ENCODE data around the gene GBF1. TPM values are rescaled to one million over a fixed set of nuclear protein-coding genes. Genes with fewer than 3 reads are reported as not detected.
"Not testable (repeated sequence)": the region's sequence is repeated elsewhere in the genome, so short reads cannot be mapped to it uniquely, and the experiment has no call there.

Gene GBF1
- total RNA-seq, 2 donors from 2014 or later, result 63.2 to 65.3 TPM

DNA sequence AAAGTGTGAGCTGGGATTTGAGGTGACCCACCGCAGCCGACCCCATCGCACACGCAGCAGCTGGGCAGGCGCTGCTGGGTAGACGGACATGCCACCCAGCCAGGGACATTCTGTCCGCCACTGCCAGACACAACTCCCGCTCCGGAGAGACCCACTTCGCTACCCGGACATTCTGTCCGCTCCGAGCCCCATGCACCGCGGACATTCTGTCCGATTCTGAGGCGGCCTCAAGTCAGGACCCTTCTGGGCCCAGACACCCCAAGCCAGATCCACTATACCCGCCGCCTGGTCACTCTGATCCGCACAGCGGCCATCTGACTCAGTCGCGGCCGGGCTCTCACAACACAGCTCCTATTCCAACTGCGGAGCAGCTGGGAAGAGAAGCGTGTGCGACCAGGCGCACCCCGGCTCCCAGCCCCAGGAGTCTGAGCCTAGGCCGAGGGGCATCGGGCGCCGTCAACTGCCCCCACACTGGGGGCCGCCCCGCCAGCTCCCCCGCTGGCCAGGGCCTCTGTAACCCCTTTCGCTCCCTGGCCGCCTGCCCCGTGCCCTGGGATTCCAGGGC is 4.8 kb upstream of the GBF1 start:
- ATAC-seq, result no peak
- Mint-ChIP-seq H3K27me3 (peaks cover 42 to 43% of the 10 kb centered on the region in 2 donors), H3K36me3 (no peaks in the 10 kb centered on the region), H3K4me3 (peak overlapping the region; percentile 95), H3K27ac (no peak overlapping the region), H3K9me3 (no peaks in the 10 kb centered on the region), H3K4me1 (ENCODE audit: low read depth in 2 of 2) (peaks cover 13 to 19% of the 10 kb centered on the region in 2 donors)
- DNase-seq (ENCODE audit: low spot score), result no peak

DNA sequence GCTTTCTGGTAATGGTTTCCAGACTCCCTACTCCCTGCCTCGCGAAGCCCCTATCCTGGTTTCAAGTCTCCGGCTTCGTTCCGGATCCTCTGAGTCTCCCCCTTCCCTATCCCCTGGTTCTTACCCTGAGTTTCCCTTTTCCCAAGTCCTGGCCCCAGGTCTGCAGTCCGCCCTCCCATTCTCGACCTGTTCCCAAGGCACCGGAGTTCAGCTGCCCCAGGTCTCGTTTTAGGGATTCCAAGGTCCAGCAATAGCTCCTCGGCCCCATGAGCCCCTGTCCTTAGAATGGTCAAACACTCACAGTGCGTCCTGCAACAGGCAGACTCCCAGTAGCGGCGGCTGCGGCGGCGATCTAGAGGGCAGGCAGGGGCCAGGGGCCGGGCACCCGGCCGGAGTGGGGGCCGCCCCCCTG is 4.3 kb upstream of the GBF1 start:
- ATAC-seq (no peak), DNase-seq (ENCODE audit: low spot score) (no peak)
- peaks cover 14 to 20% of the 10 kb centered on the region in 2 donors for H3K4me1 Mint-ChIP-seq (ENCODE audit: low read depth in 2 of 2)
- H3K4me3 Mint-ChIP-seq, result peak overlapping the region; percentile 95
- peaks cover 37 to 38% of the 10 kb centered on the region in 2 donors for H3K27me3 Mint-ChIP-seq
- H3K36me3 Mint-ChIP-seq, result no peaks in the 10 kb centered on the region
- no peaks in the 10 kb centered on the region for H3K9me3 Mint-ChIP-seq
- no peak overlapping the region for H3K27ac Mint-ChIP-seq

- H3K4me3 Mint-ChIP-seq, result peak within 1 kb of the TSS; percentile 95
- peaks cover 19 to 25% of the 10 kb centered on the region in 2 donors for H3K4me1 Mint-ChIP-seq (ENCODE audit: low read depth in 2 of 2)
- no peak within 1 kb of the TSS for H3K27ac Mint-ChIP-seq
- peak; percentile 95 for DNase-seq (ENCODE audit: low spot score)
- H3K36me3 Mint-ChIP-seq, result no peaks in the 10 kb centered on the region
- peaks cover 32 to 33% of the 10 kb centered on the region in 2 donors for H3K27me3 Mint-ChIP-seq
- H3K9me3 Mint-ChIP-seq, result no peaks in the 10 kb centered on the region
- ATAC-seq, result peak; percentile 83 to 88
These were observed 3.8 kb upstream of the GBF1 start, which contains the start of gene PITX3 for GRCh38 chr10:102241444-102242117. PITX3 (minus strand) TSS chr10:102241512; CDS start chr10:102232080, 9,432 bp downstream.

DNA sequence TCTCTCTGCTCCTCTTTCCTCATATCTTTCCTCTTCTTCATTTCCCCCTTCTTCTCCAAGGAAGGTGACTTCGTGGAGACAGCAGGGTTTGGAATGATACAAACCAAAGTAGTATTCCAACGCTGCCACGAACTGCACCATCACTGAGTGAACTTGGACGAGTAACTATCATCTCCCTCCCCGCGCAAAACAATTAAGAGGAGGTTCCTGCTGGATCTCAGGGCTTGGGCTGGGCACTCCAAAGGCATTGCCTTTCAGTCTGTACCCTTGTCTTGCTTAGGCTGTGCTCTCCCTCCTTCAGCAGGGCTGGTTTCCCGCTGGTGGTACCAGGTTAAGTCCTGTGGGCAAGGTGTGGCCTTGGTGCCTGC is 3.2 kb upstream of the GBF1 start:
- Mint-ChIP-seq H3K4me3 (peak overlapping the region; percentile 95), H3K9me3 (no peaks in the 10 kb centered on the region), H3K27ac (no peak overlapping the region), H3K4me1 (ENCODE audit: low read depth in 2 of 2) (peaks cover 24 to 31% of the 10 kb centered on the region in 2 donors), H3K36me3 (no peaks in the 10 kb centered on the region), H3K27me3 (peaks cover 26 to 28% of the 10 kb centered on the region in 2 donors)
- ATAC-seq (no peak), DNase-seq (ENCODE audit: low spot score) (no peak)

GRCh38 chr10:102243309-102243708 is 2.0 kb upstream of the GBF1 start:
- H3K4me1 Mint-ChIP-seq (ENCODE audit: low read depth in 2 of 2), result peaks cover 33 to 43% of the 10 kb centered on the region in 2 donors
- H3K9me3 Mint-ChIP-seq, result no peaks in the 10 kb centered on the region
- H3K4me3 Mint-ChIP-seq, result peak overlapping the region; percentile 30
- DNase-seq (ENCODE audit: low spot score) (no peak), ATAC-seq (no peak)
- no peak overlapping the region for H3K27ac Mint-ChIP-seq
- H3K27me3 Mint-ChIP-seq, result peaks cover 22 to 24% of the 10 kb centered on the region in 2 donors
- peaks cover 4% of the 10 kb centered on the region for H3K36me3 Mint-ChIP-seq

DNA sequence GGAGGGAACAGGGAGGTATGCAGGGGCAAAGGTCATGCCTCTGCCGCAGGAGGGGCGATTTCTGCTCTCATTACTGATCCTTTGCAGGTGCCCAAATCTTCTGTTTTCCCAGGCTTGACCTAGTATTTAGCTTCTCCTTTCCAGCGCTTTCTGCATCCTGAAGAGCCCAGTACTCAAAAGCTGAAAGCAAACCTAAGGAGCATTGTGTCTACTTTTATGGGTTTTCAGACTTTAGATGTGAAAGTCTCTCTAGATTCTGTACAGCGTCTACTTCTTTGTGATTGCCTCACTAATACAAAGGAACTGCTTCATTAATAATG is 560 bp downstream of the GBF1 start:
- Mint-ChIP-seq H3K4me1 (ENCODE audit: low read depth in 2 of 2) (peaks cover 33 to 43% of the 10 kb centered on the region in 2 donors), H3K27ac (peak overlapping the region; percentile 82 to 95), H3K9me3 (no peaks in the 10 kb centered on the region), H3K27me3 (peaks cover 8 to 15% of the 10 kb centered on the region in 2 donors), H3K36me3 (peaks cover 4% of the 10 kb centered on the region), H3K4me3 (peak overlapping the region; percentile 80)
- ATAC-seq, result no peak
- DNase-seq (ENCODE audit: low spot score), result no peak

DNA sequence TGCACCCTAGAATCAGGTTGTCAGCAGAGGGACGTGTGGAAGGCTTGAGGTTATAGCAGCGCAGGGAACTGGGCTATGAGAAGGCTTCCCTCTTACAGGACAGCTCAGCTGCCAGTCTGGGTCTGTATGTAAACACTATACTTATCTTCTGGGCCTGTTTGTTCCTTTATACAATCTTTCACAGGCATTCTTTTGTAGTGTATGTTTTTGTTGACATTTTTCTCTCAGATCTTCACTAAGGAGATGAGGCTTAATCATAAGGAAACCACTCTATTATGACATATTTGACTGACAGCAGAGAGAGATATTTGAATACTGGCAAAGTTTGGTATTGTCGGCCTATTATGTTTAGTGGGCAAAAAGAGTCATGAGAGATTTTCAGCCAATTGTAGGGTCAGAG is 929 bp downstream of the GBF1 start:
- ATAC-seq, result no peak
- Mint-ChIP-seq H3K27ac (peak overlapping the region; percentile 82 to 95), H3K4me1 (ENCODE audit: low read depth in 2 of 2) (peaks cover 33 to 43% of the 10 kb centered on the region in 2 donors), H3K4me3 (peak overlapping the region; percentile 80), H3K36me3 (peaks cover 4% of the 10 kb centered on the region), H3K27me3 (peaks cover 6 to 15% of the 10 kb centered on the region in 2 donors), H3K9me3 (no peaks in the 10 kb centered on the region)
- no peak for DNase-seq (ENCODE audit: low spot score)

DNA sequence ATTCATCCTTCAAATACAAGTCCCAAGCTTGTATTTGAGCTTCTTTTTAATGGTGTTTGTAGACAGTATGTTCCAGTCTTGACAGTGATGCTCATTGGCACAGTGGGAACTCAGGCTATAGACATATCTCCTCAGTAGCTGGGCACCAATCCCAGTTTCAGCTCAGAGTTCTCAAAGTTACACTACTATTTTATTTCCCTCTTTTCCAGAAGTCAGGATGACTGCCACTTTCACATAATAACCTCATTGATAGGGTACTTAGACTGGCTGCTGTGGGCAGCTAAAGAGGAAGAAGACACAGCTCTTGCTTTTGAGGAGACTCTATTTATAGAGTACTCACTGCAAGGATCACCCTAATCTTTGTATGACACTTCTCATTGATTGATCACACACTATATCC is 2.4 kb downstream of the GBF1 start:
- DNase-seq (ENCODE audit: low spot score), result no peak
- H3K27me3 Mint-ChIP-seq, result peaks cover 3 to 6% of the 10 kb centered on the region in 2 donors
- peaks cover 29 to 36% of the 10 kb centered on the region in 2 donors for H3K4me1 Mint-ChIP-seq (ENCODE audit: low read depth in 2 of 2)
- H3K9me3 Mint-ChIP-seq, result no peaks in the 10 kb centered on the region
- peaks cover 4% of the 10 kb centered on the region for H3K36me3 Mint-ChIP-seq
- H3K27ac Mint-ChIP-seq, result peak overlapping the region; percentile 22 to 43
- no peak for ATAC-seq
- H3K4me3 Mint-ChIP-seq, result peak overlapping the region; percentile 80

DNA sequence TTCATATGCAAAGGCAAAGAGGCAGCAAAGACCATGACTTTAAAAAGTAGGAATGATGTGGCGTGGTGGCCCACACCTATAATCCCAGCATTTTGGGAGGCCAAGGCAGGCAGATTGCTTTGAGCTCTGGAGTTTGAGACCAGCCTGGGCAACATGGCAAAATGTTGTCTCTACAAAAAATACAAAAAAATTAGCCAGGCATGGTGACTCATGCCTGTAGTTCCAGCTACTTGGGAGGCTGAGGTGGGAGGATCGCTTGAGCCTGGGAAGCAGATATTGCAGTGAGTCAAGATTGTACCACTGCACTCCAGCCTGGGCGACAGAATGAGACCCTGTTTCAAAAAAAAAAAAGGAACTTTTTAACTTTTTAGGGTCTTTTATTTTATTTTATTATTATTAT is 7.2 kb downstream of the GBF1 start:
- H3K27ac Mint-ChIP-seq, ATAC-seq: not testable (repeated sequence)

GRCh38 chr10:102254426-102254825 is 9.1 kb downstream of the GBF1 start:
- ATAC-seq, result no peak
- Mint-ChIP-seq H3K36me3 (peaks cover 2% of the 10 kb centered on the region), H3K4me1 (ENCODE audit: low read depth in 2 of 2) (peaks cover 0 to 14% of the 10 kb centered on the region in 2 donors), H3K27ac (no peak overlapping the region), H3K9me3 (no peaks in the 10 kb centered on the region), H3K27me3 (no peaks in the 10 kb centered on the region), H3K4me3 (no peak overlapping the region)
- DNase-seq (ENCODE audit: low spot score), result no peak

More for the DNA sequence above, 7.2 kb downstream of the GBF1 start:
- H3K36me3 Mint-ChIP-seq; H3K4me3 Mint-ChIP-seq; H3K27me3 Mint-ChIP-seq; DNase-seq (ENCODE audit: low spot score); H3K9me3 Mint-ChIP-seq: not testable (repeated sequence)
- H3K4me1 Mint-ChIP-seq (ENCODE audit: low read depth in 2 of 2), result peaks cover 8 to 16% of the 10 kb centered on the region in 2 donors

- Mint-ChIP-seq H3K4me1 (ENCODE audit: low read depth in 2 of 2) (peaks cover 0 to 14% of the 10 kb centered on the region in 2 donors), H3K9me3 (no peaks in the 10 kb centered on the region), H3K4me3 (no peak overlapping the region), H3K27ac (no peak overlapping the region), H3K36me3 (peaks cover 7% of the 10 kb centered on the region), H3K27me3 (no peaks in the 10 kb centered on the region)
- no peak for ATAC-seq
- DNase-seq (ENCODE audit: low spot score), result no peak
These were observed 10.1 kb downstream of the GBF1 start for GRCh38 chr10:102255404-102255803.

DNA sequence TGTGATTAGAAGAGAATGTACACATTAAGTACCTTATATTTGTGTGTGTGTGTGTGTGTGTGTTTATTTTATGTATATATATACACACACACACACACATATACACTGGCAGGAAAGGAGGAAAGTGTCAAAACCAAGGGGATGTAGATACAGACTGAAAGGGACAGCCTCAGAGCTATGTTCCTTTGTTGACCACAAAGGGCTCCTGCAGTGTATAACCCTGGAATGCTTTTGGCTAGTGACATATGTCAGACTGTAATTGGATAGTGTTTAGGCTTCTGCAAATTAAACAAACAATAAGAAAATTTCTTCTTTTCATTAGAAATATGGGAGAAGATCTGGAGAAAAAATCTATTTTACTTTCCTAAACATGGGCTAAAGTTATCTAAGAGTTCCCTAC is 15.9 kb downstream of the GBF1 start:
- H3K36me3 Mint-ChIP-seq, result peaks cover 11% of the 10 kb centered on the region
- H3K4me3 Mint-ChIP-seq, result no peak overlapping the region
- no peak for DNase-seq (ENCODE audit: low spot score)
- H3K9me3 Mint-ChIP-seq, result no peaks in the 10 kb centered on the region
- no peak overlapping the region for H3K27ac Mint-ChIP-seq
- H3K27me3 Mint-ChIP-seq, result no peaks in the 10 kb centered on the region
- H3K4me1 Mint-ChIP-seq (ENCODE audit: low read depth in 2 of 2), result peaks cover 20 to 25% of the 10 kb centered on the region in 2 donors
- ATAC-seq, result no peak

- H3K9me3 Mint-ChIP-seq, result no peaks in the 10 kb centered on the region
- H3K27me3 Mint-ChIP-seq, result no peaks in the 10 kb centered on the region
- no peak overlapping the region for H3K27ac Mint-ChIP-seq
- DNase-seq (ENCODE audit: low spot score) (no peak), ATAC-seq (no peak)
- H3K4me3 Mint-ChIP-seq, result no peak overlapping the region
- H3K36me3 Mint-ChIP-seq, result peaks cover 11% of the 10 kb centered on the region
- H3K4me1 Mint-ChIP-seq (ENCODE audit: low read depth in 2 of 2), result peaks cover 22 to 27% of the 10 kb centered on the region in 2 donors
These were observed 16.5 kb downstream of the GBF1 start for GRCh38 chr10:102261842-102262241.

- peaks cover 32 to 37% of the 10 kb centered on the region in 2 donors for H3K4me1 Mint-ChIP-seq (ENCODE audit: low read depth in 2 of 2)
- H3K27ac Mint-ChIP-seq, result no peak overlapping the region
- H3K9me3 Mint-ChIP-seq, result no peaks in the 10 kb centered on the region
- H3K36me3 Mint-ChIP-seq, result peaks cover 11% of the 10 kb centered on the region
- H3K27me3 Mint-ChIP-seq, result no peaks in the 10 kb centered on the region
- DNase-seq (ENCODE audit: low spot score), result no peak
- ATAC-seq, result no peak
- H3K4me3 Mint-ChIP-seq, result no peak overlapping the region
These were observed 17.5 kb downstream of the GBF1 start for GRCh38 chr10:102262744-102263370.
